GM18870 (cell line): Measurements from ENCODE around the gene CACNB4.
"Not testable (repeated sequence)": the region's sequence is repeated elsewhere in the genome, so short reads cannot be mapped to it uniquely, and the experiment has no call there.

Experiments
- ATAC-seq: cut with Tn5 transposase; IDR thresholded peaks from one replicate; pipeline ENCODE4 v1.9.1; 2021; ENCODE audit warnings: moderate library complexity; ENCODE audit not compliant: unreplicated experiment

CACNB4 gene

DNA sequence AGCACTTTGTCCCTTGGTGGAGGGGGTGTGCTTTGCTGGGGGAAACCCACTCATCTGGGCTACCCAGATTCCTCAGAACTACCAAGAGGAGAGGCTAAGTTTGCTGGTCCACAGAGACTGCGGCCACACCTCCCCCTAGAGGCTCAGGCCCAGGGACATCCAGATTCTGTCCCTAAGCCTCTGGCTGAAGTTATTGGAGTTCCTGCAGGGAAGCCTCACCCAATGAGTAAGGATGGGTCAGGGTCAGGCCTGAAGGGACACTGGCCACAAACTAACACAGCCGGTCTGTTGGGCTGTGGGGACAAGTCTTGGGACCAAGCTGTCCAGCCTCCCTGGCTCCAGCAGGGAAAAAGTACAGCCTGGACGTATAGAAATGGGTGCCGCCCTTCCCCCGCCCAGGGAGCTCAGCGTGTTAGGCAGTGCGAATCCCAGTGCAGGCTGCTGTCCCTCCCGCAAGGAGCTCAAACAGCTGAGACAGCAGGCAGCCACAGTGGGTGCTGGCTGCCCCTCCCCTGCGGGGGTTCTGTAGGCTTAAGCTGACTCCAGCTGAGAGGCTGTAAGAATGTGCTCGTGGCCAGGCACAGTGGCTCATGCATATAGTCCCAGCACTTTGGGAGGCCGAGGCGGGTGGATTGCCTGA is 183.7 kb downstream of the CACNB4 start:
- no peak for ATAC-seq

DNA sequence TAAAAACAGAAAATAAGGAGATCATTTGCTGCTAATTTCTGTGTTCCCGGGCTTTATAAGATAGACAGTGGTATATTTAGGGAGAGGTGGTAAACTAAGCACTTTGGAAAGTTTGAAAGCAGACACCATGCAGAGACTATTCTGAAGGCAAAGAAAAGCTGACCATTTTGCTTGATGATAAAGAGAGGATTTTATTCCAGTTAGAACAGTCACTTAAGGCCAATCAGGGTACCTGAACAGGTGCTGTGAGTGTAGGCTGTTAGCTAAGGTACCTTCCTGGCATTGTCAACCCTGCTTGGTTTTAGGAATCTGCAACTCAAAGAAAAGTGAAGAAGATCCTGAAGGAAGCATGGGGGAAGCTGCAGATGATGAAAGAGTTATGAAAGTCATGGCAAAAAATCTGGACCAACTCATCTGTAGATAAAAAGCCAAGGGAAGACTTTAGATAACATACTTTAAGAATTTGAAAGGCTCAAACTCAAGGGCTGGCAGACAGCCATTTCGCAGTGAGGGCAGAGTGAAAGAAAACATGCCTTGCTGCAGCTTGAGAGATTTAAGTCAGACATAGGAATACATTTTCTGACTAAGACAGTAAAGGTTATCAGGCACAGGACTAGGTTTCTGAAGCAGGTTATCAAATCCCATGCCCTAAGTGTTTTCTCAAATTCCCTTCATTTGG is 190.5 kb downstream of the CACNB4 start:
- no peak for ATAC-seq

DNA sequence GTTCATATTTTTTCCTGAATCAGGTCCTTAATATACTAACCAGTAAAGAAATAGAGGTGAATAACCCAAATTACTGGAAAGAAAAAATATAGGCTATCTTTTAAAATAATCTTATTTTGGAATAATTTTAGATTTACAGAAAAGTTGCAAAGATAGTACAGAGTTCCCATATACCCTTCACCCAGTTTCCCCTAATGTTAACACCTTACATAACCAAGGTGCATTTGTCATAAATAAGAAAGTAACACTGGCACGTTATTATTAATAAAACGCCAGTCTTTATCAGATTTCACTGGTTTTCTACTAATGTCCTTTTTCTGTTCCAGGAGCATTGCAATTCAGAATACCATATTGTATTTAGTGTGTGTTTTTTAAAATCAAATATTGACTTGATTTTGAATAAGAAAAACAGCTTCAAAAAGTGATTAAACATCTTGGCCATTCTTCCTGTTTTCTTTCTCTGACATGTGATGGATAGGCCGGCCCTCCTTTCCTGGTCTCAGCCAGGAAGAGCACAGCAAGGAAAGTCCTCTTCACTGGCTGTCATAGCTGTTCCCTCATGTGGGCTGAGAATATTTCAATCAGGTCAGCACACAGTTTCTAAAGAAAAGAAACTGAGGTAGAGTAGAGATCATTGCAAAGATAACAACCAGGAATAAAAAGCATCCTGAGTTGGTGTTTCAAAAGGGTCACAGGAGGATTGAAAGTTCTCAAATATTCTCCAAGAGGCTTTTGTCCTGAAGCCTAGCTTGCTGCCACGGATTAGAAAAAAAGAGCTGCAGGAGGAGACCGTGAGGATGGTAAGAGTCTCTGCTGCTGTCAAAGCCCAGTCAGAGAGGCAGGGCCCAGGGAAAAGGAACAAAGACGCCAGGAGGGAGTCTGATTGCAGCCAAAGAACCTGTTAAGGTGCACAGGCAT is 191.3 kb downstream of the CACNB4 start:
- ATAC-seq = no peak

DNA sequence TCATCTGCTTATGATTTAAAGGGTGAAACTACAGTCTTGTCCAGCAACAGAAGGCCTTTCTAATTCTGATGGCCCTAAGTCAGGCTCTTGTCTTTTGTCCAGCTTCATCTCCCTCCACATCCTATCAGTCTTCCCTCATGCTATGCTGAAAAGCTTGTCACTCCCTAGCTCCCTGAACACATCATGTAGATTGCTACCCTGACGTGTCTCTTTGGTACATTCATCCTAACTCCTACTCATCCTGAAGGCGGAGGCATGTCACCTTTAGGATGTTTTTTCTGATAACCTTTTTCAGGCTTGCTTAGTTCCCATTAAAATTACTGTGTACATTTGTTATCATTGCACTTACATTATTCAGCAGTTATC is 192.2 kb downstream of the CACNB4 start:
- ATAC-seq = peak; percentile 18

DNA sequence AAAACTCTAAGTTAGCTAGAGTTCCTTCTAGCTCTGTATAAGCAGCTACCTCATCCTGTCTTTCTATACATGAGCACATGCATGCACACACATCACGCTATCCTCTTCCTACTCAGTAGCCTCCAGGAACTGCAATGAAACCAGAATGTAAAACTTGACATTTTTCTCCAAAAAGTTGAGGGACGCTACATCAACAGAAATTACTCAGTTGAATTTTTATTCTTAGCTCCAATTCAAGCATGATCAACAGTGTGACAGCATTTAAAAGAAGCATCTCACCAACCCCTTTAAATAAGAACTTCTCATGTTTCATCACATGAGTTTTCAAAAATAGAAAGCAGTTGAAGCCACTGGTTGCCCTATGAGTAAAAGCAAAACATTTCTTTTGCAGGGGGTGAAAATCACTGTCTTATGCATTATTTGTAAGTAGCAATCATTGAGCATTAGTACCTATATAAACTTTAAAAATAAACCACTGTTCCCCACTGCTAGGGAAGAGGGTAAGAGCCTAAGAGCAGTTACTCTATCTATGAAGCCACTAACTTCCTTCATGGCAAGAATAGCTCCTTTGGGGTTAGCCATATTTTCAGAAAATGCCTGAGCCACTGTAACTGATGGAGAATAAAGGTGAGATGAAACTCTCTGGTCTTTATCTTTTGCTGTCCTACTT is 192.7 kb downstream of the CACNB4 start:
- ATAC-seq = peak; percentile 65

DNA sequence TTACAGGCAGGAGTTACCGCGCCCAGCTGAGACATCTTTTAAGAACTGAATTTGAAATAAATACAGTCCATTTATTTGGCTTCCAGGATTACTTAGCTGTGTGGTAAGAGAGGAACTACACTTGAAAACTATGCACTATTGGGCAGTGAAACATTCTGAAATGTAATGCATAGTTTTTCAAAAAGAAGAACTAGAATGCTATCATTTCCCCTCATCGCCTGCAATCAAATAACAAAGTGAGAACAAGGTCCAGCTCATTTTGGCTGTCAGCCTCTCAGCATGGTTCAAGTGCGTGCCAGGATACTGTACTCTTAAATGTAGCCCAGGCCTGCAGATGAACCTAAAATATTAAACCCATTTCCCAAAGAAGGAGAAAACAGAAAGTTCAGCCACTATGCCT is 194.0 kb downstream of the CACNB4 start:
- ATAC-seq = no peak

DNA sequence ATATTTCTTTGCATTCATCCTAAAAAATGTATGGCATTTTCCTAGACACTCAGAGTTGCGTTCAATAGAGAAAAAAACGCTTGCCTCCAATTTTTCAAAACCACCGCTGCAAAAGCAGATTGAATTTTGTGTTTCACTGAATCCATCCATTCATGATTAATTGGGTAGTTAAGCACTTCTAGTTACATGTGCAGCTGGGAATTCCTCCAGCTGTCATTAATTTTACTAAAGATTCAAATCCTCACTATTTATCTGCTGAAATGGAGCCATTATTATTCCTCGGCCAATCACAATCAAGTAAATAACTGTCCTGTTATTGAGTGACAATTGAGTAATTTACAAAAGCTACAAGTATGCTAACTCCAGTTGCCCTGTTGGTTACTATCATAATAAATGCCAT is 194.8 kb downstream of the CACNB4 start:
- ATAC-seq = no peak

DNA sequence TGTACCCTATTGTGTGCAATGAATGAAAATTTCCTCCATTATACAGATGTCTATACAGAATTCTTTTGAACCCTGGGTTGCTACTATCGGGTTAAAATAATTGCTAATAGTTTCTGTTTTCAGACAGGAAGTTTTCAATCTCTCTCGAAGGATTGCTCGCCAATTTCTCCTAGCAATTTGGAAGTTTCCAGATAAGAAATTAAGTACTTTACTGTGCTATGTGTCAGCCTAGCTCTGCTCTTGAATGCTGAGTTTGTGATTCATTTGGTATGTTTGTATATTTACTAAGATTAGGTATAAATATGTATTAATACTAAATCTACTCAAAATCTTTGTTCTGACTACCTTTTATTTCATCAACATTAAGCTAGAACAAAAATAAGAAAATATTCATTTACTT is 196.0 kb downstream of the CACNB4 start:
- no peak for ATAC-seq

DNA sequence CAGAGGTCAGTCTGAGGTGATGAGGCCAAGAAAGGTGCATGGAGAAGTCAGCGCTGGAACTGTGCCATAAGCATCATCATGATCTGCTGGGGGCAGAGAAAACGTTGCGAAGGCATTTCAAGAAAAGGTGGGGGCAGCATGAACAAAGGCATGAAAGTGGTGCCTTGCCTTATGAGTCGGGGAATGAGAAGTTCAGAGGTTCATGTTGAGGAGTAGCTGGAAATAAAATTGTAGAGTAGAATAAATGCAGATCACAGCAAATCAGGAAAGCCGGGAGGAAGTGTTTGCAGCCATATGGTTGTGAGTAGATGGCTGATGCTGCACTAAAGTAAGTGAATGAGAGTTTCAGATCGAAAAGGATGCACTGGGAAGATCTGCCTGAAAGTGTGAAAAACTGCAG is 198.5 kb downstream of the CACNB4 start:
- ATAC-seq = no peak

DNA sequence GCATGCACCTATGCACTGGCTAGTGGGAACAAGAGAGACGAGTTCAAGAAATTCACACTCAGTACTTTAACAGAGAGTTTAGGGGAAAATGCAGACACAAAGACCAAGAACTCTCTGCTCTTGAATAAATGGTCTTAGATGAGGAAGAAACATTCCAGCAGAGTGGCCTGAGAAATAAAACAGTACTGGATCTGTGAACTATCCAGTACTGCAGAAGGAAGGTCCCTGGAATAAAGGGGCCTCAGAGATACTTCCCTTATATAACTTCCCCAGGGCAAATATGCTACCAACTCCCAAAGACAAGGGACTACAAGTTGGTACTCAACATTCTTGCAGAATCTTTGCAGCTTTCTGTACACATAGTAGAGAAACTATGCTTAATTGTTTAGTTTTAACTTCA is 199.7 kb downstream of the CACNB4 start:
- ATAC-seq = no peak

DNA sequence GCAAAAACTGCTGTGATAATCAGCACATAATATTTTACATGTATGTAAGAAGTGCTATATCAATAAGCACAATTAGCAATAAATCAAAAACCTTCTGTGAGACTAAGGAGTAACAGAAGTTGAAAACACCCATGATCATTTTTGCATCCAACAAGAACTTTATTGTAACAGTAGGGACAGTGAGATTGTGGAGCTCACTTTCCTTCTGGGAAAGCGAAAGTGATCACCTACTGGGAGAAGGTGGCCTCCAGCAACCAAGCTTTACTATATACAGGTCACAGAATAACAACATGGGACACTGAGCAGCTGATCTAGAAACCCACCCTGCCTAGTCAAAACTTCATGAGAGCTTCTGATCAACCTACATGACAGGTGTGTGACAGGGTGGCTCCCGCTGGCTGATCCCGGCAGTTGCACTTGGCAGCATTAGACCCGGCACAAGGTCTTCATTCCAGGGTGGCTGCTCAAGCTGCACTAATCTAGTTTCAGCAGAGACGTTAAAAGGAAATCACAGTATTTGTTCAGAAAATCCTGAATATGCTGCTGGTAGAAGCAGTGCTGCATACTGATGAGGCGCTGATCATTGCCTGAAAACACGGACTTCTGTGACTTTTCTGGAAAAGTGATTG is 207.2 kb downstream of the CACNB4 start:
- ATAC-seq = no peak

DNA sequence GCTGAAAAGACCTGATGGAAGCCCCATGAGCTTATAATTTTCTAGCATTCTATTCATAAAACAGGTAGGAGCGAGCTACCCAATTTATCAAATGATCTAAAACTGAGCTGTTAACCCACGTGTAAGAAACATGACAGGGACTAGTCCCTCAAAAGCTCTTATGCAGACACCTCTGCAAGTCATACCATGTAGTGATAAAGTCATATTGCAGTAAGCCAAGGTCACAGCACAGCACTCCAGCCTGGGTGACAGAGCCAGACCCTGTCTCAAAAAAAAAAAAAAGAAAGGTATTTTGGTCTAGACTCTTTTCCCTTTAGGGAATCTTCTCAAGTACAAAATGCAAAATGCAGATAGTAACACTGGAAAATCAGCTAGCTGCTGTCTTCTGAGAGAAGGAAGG is 211.7 kb downstream of the CACNB4 start:
- no peak for ATAC-seq

DNA sequence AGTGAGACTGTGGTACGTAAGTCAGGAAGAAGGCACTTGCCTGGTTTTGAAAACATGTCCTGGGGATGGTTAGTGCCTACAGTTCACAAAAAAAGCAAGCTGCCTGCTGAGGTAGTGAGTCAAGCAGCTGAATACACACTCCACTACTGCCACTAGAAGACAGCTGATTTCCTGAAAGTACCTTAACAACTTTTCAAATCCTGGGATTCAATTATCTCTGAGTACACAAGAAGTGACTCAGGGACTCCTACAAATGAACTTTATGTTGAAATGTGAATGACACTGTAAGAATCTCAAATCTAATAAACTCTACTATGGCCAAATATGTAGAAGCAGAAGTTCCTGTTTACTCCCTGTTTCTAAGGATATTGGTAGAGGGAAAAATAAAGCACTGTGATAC is 212.6 kb downstream of the CACNB4 start:
- ATAC-seq = no peak

DNA sequence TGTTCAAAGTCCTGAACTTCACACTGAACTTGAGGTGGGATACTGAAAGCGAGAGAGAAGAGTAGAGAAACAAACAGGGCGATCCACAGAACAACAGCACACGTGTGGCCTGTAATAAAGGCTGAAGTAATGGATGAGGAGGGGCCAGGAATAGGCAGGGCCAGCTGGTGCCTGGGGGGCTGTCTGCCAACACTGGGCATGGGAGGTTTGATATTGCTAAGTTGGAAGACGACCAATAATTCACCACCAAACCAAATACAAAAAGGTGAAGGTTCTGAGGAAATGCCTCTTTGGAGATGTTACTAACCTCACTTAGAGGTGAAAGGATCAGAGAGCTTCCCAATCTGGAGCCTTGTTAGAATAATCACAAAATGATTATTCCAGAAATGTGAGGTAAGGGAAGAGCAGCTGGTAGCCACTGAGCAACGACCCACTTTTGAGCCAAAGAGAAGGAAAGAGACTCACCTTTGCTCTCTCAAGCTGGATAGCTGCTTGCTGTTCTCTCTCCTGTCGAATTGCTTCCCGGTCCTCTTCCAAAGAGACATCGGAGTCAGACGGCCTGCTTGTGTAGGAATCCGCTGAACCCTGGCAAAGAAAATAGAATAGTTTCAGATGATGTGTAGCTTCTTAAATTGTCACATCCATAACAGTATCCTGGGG is 215.9 kb downstream of the CACNB4 start:
- no peak for ATAC-seq

DNA sequence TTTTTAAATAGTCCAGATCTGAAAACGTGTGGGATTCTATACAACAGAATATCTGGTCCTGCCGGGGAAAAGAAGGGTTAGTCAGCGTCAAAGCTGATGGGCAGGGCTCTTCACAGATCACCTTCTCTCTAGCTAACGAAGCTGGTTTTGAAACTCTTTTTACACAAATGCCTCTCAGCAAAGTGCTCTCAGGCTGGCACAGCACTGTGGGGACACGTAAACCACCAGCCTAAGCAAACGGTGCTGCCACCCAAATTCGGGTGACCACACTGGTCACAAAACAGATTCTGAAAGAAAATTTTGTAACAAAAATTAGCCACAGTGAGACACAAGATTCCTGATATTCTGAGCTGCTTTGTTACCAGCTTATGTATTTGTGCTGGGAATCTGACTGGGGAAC is 217.5 kb downstream of the CACNB4 start:
- no peak for ATAC-seq

DNA sequence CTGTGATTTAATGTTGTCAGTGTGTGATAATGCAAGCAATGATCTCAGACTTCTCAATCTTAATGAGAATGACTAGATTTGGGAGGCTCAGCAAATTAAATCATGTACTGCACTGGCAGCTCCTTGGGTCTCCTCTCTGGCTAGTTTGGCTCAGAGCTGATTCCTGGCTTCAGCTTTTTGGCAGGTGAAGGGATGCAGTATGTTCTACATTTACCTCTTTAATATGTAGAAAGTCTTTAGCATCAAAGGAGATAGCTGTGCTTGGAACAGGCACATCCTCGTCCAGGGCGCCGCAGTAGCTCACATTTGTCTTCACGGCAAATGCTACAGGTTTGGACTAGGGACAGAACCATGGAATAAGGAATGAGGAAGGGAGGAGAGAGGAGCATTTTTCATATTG is 218.3 kb downstream of the CACNB4 start:
- no peak for ATAC-seq

DNA sequence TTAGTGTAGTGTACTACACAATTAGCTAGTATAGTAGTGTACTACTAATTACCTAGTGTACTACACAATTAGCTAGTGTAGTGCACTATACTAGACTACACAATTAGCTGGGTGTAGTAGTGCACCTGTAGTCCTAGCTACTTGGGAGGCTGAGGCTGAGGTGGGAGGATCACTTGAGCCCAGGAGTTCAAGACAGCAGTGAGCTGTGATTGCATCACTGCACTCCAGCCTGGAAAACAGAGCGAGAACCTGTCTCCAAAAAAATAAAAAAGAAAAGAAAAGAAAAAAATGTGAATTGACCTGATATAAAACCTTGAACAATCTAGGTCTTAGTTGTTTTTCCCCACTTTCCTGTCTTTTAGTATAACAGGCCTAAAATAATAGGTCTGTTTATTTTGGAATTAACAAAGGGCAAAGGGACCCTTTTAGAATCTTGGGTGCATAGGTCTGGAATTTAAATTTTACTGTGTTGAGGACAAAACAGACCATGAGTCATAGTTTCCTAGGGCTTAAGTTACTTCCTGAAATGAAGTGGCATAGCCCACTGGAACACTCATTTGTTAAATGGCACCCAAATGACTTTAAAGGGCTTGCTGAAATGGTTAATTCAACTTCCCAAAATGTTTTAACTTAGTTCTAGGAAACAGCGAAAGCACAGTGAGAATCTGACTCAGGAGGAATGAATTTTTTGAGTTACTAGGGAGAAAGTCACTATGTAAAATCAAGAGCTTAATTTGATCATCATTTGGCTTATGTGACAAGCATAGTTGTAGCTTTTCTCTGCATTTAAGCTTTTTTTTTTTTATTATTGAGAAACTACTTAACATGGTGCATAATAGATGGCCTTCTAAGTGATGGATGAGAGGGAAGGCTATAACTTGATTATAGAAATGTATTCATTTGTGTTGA is 219.9 kb downstream of the CACNB4 start:
- no peak for ATAC-seq

DNA sequence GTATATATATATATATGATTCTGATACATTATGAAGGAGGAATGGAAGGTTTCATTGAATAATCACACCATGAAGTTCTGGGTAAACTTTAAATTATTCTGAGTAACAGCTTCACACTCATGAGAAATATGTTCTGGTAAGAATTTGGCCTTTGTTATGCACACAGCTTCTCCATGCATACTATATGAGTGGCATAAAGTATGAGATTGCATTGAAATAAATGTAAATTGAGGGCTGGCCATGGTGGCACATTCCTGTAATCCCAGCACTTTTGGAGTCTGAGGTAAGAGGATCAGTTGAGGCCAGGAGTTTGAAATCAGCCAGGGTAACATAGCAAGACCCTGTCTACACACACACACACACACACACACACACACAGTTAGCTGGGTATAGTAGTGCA is 220.6 kb downstream of the CACNB4 start:
- no peak for ATAC-seq

DNA sequence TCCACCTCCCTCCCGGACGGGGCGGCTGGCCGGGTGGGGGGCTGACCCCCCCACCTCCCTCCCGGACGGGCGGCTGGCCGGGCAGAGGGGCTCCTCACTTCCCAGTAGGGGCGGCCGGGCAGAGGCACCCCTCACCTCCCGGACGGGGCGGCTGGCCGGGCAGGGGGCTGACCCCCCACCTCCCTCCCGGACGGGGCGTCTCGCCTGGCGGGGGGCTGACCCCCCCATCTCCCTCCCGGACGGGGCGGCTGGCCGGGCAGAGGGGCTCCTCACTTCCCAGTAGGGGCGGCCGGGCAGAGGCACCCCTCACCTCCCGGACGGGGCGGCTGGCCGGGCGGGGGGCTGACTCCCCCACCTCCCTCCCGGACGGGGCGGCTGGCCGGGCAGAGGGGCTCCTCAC is 223.2 kb downstream of the CACNB4 start:
- not testable (repeated sequence) for ATAC-seq
